ENCODE results near the gene HDHD5.
A peak's percentile ranks its signal among the peaks of the same experiment; 100 is the strongest.
"Not testable (repeated sequence)": the region's sequence is repeated elsewhere in the genome, so short reads cannot be mapped to it uniquely, and the experiment has no call there.

Gene HDHD5

GRCh38 chr22:17152971-17153370, 6.1 kb downstream of the HDHD5 start:
- no peak for DNase-seq

DNA sequence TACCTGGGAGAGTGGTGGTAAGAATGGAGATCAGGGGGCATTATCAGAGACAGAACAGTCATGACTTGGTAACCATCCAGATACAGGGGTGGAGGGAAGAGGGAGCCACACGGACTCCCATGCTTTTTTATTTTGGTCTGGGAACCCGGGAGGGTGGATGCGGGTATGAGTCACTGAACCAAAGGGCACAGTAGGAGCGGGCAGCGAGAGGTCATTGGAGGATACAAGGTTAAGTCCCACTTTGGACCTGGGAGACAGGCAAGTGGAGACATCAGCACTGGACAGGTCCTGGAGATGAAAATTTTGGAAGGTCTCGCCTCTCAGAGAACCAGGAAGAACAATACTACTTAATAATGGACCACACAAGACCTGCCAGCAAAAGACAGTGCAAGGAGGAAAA, 6.7 kb downstream of the HDHD5 start:
- no peak for DNase-seq

- DNase-seq: no peak
These were observed 9.8 kb downstream of the HDHD5 start for GRCh38 chr22:17149076-17149815.

DNA sequence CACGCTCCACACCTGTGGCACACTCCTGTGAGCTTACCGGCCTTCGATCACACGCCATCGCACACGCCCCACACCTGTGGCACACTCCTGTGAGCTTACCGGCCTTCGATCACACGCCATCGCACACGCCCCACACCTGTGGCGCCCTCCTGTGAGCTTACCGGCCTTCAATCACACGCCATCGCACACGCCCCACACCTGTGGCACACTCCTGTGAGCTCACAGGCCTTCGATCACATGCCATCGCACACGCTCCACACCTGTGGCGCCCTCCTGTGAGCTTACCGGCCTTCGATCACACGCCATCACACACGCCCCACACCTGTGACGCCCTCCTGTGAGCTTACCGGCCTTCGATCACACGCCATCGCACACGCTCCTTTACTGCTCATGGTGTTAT, 11.6 kb downstream of the HDHD5 start:
- DNase-seq: not testable (repeated sequence)

DNA sequence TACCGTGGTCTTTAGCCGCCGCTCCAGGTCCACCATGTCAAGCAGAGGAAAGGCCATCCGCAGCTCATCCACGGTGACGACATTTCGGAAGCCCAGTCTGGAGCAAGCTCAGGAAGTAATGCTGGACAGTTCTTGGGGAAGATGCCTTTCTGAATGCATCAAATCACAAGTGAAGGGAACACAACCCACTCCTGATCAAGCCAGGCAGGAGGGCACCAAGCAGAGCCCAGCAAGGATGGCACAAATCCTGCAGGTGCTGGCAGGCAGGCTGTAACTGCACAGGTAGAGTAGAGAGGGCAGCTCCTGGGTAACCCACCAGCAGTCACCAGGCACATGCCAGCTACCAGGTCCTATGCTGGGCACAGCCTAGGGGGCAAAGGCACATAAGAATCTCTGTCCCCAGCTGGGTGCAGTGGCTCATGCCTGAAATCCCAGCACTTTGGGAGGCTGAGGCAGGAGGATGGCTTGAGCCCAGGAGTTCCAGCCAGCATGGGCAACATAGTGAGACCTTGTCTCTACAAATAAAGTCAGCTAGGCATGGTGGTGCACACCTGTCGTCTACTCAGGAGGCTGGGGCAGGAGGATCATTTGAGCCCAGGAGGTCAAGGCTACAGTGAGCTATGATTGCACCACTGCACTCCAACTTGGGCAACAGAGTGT, 13.9 kb downstream of the HDHD5 start:
- DNase-seq: no peak

DNA sequence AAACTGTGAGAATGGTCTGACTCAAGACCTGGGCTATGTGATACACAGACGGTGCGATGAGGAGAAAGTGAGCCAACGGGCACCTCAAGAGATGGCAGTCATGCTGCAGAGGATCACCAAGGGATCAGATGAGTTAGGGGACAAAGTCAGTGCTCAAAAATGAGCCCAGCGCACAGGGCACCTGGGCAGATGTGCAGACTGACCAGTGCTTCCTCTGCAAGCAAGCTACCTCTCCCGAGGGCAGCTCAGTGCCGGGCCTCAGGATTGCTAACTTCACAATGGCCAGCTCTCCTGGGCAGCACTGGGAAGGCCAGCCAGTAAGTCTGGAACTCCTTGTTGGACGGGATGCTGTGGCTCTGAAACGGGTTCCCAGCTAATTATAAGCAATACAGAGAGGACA, 15.3 kb downstream of the HDHD5 start:
- no peak for DNase-seq

- no peak for DNase-seq
These were observed 16.0 kb downstream of the HDHD5 start for GRCh38 chr22:17143101-17143500.

GRCh38 chr22:17140826-17141766, 18.0 kb downstream of the HDHD5 start:
- no peak for DNase-seq

DNA sequence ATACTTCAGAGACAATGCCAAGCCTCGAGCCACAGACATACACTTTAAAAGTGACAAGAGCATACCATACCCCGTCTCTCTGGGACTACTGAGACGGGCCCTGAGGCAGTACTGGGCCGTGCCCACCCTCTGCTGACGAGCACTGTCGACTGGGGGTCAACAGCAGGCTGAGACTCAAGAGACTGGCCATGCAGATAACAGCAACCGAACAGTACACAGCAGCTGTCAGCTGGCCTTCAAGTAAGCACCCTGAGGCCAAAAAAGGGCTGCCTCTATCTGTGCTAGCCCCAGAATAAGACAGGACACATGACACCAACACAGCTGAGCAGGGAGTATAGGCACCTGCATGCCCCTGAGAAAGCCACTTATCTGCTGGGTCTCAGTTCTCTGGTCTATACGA, 19.1 kb downstream of the HDHD5 start:
- no peak for DNase-seq

GRCh38 chr22:17138513-17138912, 20.6 kb downstream of the HDHD5 start:
- no peak for DNase-seq

DNA sequence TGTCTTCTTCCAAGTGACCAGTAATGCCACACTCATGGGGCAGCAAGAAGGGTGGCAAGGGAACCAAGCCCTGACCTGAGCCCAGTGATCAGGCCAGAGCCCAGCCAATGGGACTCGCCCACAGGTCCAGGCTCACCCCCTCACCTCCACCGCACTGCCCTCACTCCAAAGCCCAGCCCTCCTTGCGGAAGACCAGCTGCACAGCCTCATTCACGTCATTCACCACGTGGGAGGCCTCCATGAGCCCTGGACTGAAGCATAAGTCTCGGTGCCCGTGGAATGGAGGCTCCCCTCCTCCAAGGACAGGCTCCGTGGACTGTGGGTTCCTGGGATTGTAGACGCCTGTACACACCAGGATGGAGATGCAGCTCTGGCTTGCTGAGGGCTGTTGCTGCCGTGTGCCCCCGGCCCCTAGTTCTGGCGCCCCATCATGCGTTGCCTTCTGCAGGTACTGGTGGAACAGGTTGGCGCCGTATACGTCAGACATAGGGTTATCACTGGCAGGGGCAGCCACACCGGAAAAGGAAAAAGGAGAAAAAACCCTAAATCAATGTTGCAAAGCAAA, 21.1 kb downstream of the HDHD5 start:
- no peak for DNase-seq

DNA sequence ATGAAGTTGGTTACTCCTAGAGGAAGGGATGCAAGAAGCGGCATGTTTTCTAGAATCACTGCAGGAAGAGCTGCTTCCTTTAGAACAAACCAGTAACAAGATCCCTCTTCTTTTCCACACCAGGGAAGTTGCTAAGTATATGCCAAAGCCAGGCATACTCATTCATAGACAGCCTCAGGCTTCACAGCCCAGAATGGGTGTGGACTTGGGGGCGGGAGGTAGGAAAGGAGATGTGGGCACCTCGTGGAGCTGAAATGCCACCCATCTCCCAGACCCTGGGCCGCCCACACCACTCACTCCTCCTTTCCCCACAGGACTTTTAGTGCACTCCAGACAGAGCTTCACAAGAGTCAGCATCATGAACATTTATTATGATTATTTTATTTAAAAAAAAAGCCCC, 21.9 kb downstream of the HDHD5 start:
- no peak for DNase-seq

DNA sequence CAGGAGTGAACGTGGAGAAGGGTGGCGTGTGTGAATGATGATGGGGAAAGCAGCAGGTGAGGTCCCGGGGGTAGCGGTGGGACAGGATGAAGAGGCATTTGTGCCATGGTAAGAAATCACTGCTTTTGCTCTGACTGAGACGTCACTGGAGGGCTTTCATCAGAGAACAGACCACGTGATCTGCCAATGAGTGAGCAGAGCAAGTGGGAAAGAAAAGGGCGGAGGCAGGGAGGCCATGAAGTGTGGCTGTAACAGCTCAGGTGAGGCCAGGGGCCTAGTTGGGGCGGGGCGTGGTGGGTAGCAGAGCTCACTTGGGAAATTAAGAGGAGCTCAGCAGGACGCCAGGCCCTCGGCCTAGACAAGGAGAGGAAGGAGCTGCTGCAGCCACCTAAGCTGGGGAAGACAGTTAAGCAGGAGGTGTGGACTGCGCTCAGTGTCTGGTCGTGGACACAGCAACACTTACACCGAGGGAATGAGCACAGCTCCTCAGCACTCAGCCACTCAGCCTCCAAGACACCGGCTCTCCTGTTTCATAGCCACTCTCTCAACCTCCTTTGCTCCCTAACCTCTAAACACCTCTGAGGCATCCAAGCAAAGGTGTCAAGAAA, 23.8 kb downstream of the HDHD5 start:
- no peak for DNase-seq

GRCh38 chr22:17133137-17133536, 25.9 kb downstream of the HDHD5 start:
- DNase-seq: no peak

- no peak for DNase-seq
These were observed 27.0 kb downstream of the HDHD5 start for GRCh38 chr22:17132112-17132511.

- DNase-seq: peak; percentile 34
These were observed 27.4 kb downstream of the HDHD5 start for GRCh38 chr22:17131686-17132085.

GRCh38 chr22:17130199-17130598, 28.9 kb downstream of the HDHD5 start:
- DNase-seq: no peak

DNA sequence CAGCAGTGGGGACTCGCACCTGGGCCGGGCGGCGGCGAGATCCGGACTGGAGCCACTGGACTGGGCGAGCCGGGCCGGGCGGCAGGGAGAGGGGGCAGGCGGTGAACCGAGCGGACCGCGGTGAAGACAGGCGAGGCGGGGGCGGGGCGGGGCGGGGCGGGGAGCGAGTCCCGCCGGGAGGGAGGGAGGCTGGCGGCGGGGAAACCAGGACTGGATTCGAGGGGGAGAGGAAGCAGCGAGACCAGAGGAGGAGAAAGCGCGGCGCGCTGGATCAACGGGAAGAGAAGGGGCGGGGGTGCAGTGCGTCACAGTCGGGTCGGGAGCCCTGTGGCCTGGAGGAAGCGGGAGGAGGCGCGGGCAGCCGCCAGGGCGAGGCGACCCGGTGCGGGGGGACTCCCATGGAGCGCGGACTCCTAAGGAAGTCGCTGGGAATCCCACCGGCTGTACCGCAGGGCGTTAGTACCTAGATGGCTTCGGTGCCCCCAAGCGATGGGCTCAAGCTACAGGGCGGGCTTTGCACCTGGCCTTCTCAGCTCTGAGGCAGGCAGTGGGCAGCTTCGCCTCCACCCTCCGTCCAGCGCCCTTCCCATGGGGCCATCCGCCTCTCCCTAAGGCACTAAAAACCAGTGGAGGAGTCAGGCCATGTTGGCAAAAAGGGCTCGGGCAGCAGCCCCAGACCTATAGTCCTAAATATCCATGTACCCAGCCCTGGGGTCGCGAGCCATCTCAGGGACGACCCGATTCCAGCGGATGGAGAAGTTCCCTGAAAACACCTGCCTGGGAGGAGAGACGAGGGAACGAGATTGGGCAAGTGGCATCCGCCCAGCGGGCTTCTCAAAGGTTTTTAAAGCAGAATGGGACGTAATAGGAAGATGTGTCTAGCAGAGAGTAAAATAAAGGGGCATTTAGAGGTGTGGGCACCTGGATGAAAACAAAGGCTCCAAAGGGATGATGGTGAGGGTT, 37.6 kb downstream of the HDHD5 start, which contains the start of gene TMEM121B:
Gene TMEM121B (minus strand): TSS at position 128 of the 963 bp plus-strand sequence. CDS start 233 bp downstream, outside the sequence.
- peak; percentile 93 for DNase-seq

DNA sequence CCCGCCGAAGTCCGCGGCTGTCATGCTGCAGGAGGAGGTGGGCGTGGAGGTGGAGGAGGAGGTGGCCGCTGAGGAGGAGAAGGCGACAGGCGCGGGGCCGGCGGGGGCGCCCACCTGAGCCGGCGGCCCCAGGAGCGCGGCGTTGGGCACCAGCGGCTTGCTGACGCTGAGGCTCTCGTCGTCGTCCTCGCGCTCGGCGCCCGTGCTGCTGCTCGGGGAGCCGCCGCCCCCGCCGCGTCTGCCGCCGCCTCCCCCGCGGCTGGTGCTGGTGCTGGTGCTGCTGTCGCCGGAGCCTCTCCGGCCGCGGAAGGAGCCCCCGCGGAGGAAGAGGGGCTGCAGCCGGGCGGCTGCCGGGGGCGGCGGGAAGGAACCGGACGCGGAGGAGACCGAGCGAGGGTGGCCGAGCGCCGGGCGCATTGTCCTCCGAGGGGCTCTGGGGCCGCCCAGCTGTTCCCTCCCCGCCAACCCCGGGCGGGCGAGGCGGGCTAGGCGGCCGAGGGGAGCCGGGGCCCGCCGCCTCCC, 38.3 kb downstream of the HDHD5 start:
- DNase-seq: no peak

GRCh38 chr22:17120281-17120680, 38.8 kb downstream of the HDHD5 start:
- no peak for DNase-seq
